KMS-11 (cell line): ENCODE data around the gene KRT7.
"Not testable (repeated sequence)": the region's sequence is repeated elsewhere in the genome, so short reads cannot be mapped to it uniquely, and the experiment has no call there.

ENCODE experiments used
- H2AFZ ChIP-seq: fragments of 200-600 bp; sonication (generic); 2 replicates; pipeline ENCODE4 v1.6.1; 2016; ENCODE audit warnings: antibody characterized with exemption, mixed run types, low read depth
- H3K27ac ChIP-seq: fragments of 200-600 bp; sonication (generic); 2 replicates; pipeline ENCODE4 v1.6.1; 2016; ENCODE audit warnings: mild to moderate bottlenecking, mixed run types
- H3K27me3 ChIP-seq: fragments of 200-600 bp; sonication (generic); 2 replicates; pipeline ENCODE4 v1.6.1; 2017; ENCODE audit warnings: mild to moderate bottlenecking, low read depth, mixed run types, moderate library complexity; ENCODE audit not compliant: insufficient read depth
- H3K36me3 ChIP-seq: fragments of 200-600 bp; sonication (generic); 2 replicates; pipeline ENCODE4 v1.6.1; 2017; ENCODE audit warnings: mild to moderate bottlenecking, mixed run types; ENCODE audit not compliant: insufficient read depth
- H3K4me1 ChIP-seq: fragments of 200-600 bp; sonication (generic); 2 replicates; pipeline ENCODE4 v1.6.1; 2016; ENCODE audit warnings: mild to moderate bottlenecking, low read depth, mixed run types; ENCODE audit not compliant: poor library complexity, severe bottlenecking
- H3K4me2 ChIP-seq: fragments of 200-600 bp; sonication (generic); 2 replicates; pipeline ENCODE4 v1.7.0; 2016; ENCODE audit warnings: mild to moderate bottlenecking, mixed run types
- H3K4me3 ChIP-seq: fragments of 200-600 bp; sonication (generic); IDR thresholded peaks from 2 replicates; pipeline ENCODE4 v1.6.1; 2017; ENCODE audit warnings: low read depth, low read length, mixed read lengths; ENCODE audit not compliant: insufficient read depth
- H3K79me2 ChIP-seq: fragments of 200-600 bp; sonication (generic); 2 replicates; pipeline ENCODE4 v1.6.1; 2016; ENCODE audit warnings: low read depth, mixed run types; ENCODE audit not compliant: insufficient read depth
- H3K9ac ChIP-seq: fragments of 200-600 bp; sonication (generic); 2 replicates; pipeline ENCODE4 v1.6.1; 2016; ENCODE audit warnings: mild to moderate bottlenecking, mixed run types
- H4K20me1 ChIP-seq: fragments of 200-600 bp; sonication (generic); 2 replicates; pipeline ENCODE4 v1.6.1; 2016; ENCODE audit warnings: mild to moderate bottlenecking, mixed run types; ENCODE audit not compliant: insufficient read depth
- TF ChIP-seq, protein P1 (sequence below): fragments of 200-600 bp; sonication (generic); conservative IDR thresholded peaks from 2 replicates; pipeline ENCODE4 v1.6.1; 2017; ENCODE audit warnings: low read depth, mild to moderate bottlenecking, antibody characterized with exemption, low read length, moderate library complexity, mixed read lengths

KRT7 gene

GRCh38 chr12:52256584-52256935, 23.5 kb downstream of the KRT7 start:
- Histone ChIP-seq H3K27me3 (no peaks in the 10 kb centered on the region), H3K4me1 (peaks cover 8% of the 10 kb centered on the region), H3K27ac (no peak overlapping the region), H3K4me2 (no peak overlapping the region), H3K9ac (no peak overlapping the region), H4K20me1 (no peaks in the 10 kb centered on the region), H3K36me3 (no peaks in the 10 kb centered on the region), H3K79me2 (no peaks in the 10 kb centered on the region), H2AFZ (no peak overlapping the region), H3K4me3 (no peak overlapping the region)
- TF ChIP-seq, protein P1, sequence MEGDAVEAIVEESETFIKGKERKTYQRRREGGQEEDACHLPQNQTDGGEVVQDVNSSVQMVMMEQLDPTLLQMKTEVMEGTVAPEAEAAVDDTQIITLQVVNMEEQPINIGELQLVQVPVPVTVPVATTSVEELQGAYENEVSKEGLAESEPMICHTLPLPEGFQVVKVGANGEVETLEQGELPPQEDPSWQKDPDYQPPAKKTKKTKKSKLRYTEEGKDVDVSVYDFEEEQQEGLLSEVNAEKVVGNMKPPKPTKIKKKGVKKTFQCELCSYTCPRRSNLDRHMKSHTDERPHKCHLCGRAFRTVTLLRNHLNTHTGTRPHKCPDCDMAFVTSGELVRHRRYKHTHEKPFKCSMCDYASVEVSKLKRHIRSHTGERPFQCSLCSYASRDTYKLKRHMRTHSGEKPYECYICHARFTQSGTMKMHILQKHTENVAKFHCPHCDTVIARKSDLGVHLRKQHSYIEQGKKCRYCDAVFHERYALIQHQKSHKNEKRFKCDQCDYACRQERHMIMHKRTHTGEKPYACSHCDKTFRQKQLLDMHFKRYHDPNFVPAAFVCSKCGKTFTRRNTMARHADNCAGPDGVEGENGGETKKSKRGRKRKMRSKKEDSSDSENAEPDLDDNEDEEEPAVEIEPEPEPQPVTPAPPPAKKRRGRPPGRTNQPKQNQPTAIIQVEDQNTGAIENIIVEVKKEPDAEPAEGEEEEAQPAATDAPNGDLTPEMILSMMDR, result no peak

- H3K36me3 ChIP-seq, result no peaks in the 10 kb centered on the region
- no peak overlapping the region for H3K27ac ChIP-seq
- no peak overlapping the region for H2AFZ ChIP-seq
- H3K9ac ChIP-seq, result no peak overlapping the region
- H3K4me1 ChIP-seq, result peaks cover 8% of the 10 kb centered on the region
- H3K79me2 ChIP-seq, result no peaks in the 10 kb centered on the region
- H3K27me3 ChIP-seq, result no peaks in the 10 kb centered on the region
- no peak overlapping the region for H3K4me2 ChIP-seq
- TF ChIP-seq, protein P1, result no peak
- no peak overlapping the region for H3K4me3 ChIP-seq
- H4K20me1 ChIP-seq, result no peaks in the 10 kb centered on the region
Observed at GRCh38 chr12:52257074-52257551, 24.1 kb downstream of the KRT7 start.

DNA sequence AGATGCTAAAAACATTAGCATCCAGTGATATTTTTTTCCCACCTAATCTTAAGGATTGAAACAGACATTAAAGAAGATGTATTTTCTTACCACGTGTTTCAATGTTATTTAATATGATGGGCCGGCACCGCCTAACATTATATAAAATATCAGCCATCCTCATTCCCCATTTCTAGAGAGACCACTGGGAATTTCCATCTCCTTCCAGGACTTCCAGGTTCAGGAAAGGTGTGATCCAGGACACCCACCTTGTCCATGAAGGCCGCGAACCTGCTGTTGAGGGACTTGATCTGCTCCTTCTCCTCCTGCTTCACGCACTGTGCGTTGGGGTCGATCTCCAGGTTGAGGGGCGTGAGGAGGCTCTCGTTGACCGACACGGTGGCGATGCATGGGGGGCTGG, 24.9 kb downstream of the KRT7 start:
- not testable (repeated sequence) for H4K20me1 ChIP-seq, H3K9ac ChIP-seq, H3K79me2 ChIP-seq, H3K27me3 ChIP-seq, H2AFZ ChIP-seq, H3K27ac ChIP-seq, H3K4me1 ChIP-seq, H3K4me3 ChIP-seq, H3K36me3 ChIP-seq, H3K4me2 ChIP-seq

DNA sequence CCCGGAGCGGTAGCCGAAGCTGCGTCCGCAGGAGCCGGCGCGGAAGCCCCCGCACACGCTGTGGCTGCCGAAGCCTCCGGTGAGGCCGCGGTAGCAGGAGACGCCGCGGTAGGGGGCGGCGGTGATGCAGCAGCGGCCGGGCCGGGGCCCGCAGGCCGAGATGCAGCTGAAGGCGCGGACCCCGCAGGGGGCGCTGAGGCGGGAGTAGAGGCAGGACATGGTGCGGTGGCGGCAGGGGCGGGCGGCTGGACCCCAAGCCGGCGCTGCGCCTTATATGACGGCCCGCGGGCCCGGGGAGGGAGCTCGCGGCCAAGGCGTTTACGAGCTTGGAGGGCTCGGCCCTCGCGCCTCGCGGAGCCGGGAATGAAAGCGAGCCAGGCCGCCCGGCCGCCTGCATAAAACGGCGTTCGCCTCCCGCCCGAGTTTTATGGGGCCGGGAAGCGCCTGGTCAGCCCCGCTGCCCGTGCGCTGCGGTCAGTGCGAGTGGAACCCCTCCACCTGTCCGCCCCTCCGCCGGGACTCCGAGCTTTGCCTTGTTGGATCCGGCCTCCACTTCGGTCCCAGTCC, 25.4 kb downstream of the KRT7 start:
- no peak overlapping the region for H3K4me2 ChIP-seq
- no peak overlapping the region for H3K4me3 ChIP-seq
- H3K27ac ChIP-seq, result no peak overlapping the region

DNA sequence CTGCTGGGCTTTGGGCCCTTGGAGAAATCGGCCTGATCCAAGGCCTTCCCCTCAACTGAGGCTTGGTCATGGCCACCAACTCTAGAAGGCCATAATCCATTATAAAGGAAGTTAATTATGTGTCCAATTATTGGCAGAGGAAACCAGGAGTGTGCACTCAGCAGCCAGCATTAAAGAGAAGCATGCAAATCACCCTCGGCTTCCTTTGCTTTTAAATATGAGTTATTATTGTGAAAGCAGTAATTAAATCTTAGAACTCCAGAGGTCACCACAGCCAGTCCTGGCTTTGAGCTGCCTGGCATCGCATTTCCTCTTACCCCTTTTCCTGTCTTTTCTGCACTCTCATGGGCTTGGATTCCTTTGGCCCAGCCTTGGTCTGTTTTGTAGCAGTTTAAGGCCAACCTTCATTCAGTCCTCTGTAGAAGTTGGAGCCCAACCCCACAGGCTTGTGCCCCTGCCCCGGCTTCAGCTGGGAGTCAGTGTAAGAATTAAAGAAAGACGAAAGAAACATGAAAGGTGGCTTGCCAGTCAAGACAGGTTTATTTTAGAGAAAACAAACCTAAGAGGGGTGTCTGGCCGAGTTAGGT, 26.7 kb downstream of the KRT7 start:
- H2AFZ ChIP-seq, result no peak overlapping the region
- peaks cover 13% of the 10 kb centered on the region for H3K4me1 ChIP-seq
- H4K20me1 ChIP-seq, result no peaks in the 10 kb centered on the region
- H3K79me2 ChIP-seq, result no peaks in the 10 kb centered on the region
- H3K27me3 ChIP-seq, result no peaks in the 10 kb centered on the region
- no peak overlapping the region for H3K4me3 ChIP-seq
- H3K9ac ChIP-seq, result no peak overlapping the region
- TF ChIP-seq, protein P1, result no peak
- H3K27ac ChIP-seq, result no peak overlapping the region
- H3K4me2 ChIP-seq, result no peak overlapping the region
- H3K36me3 ChIP-seq, result no peaks in the 10 kb centered on the region

More for the DNA sequence above, 25.4 kb downstream of the KRT7 start:
- TF ChIP-seq, protein P1, result no peak
- H3K36me3 ChIP-seq, result no peaks in the 10 kb centered on the region
- H4K20me1 ChIP-seq, result no peaks in the 10 kb centered on the region
- H2AFZ ChIP-seq, result no peak overlapping the region
- H3K79me2 ChIP-seq, result no peaks in the 10 kb centered on the region
- H3K27me3 ChIP-seq, result no peaks in the 10 kb centered on the region
- H3K4me1 ChIP-seq, result peaks cover 8% of the 10 kb centered on the region
- H3K9ac ChIP-seq, result no peak overlapping the region
